ENCODE results near the gene RNF208. TPM values are rescaled to one million over a fixed set of nuclear protein-coding genes. Genes with fewer than 3 reads are reported as not detected.

The RNF208 gene
- total RNA-seq, 2 experiments from 2014 or later, result 8.0 to 10.4 TPM

- ChIA-PET POLR2A (interaction anchor here (0.6 to 7.6 kb wide), 6 partner anchors 10 to 109 kb away, joined by 3 to 113 read pairs (median 4); partner anchors contain the start of genes NELFB and STPG3), CTCF (interaction anchor here (0.7 to 2.9 kb wide), 11 partner anchors 11 to 447 kb away, joined by 3 to 58 read pairs (median 11); partner anchors contain the start of genes CYSRT1, NELFB, RNF208 and RNF224)
- intact Hi-C loops (cut with micrococcal nuclease), result no loop called here
- ATAC-seq (no peak), DNase-seq (no peak)
- TF ChIP-seq, protein P1, sequence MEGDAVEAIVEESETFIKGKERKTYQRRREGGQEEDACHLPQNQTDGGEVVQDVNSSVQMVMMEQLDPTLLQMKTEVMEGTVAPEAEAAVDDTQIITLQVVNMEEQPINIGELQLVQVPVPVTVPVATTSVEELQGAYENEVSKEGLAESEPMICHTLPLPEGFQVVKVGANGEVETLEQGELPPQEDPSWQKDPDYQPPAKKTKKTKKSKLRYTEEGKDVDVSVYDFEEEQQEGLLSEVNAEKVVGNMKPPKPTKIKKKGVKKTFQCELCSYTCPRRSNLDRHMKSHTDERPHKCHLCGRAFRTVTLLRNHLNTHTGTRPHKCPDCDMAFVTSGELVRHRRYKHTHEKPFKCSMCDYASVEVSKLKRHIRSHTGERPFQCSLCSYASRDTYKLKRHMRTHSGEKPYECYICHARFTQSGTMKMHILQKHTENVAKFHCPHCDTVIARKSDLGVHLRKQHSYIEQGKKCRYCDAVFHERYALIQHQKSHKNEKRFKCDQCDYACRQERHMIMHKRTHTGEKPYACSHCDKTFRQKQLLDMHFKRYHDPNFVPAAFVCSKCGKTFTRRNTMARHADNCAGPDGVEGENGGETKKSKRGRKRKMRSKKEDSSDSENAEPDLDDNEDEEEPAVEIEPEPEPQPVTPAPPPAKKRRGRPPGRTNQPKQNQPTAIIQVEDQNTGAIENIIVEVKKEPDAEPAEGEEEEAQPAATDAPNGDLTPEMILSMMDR (IDR thresholded peaks at IDR 0.05), result no peak
- Mint-ChIP-seq H3K36me3 (ENCODE audit: low read depth) (peaks cover 18% of the 10 kb centered on the region), H3K27ac (no peak overlapping the region), H3K9me3 (no peaks in the 10 kb centered on the region), H3K27me3 (peaks cover 8% of the 10 kb centered on the region), H3K4me1 (ENCODE audit: low read depth) (peaks cover 25% of the 10 kb centered on the region), H3K4me3 (no peak overlapping the region)
These were observed 16.0 kb upstream of the RNF208 start for GRCh38 chr9:137237759-137238726.

GRCh38 chr9:137236936-137237421 lies 14.9 kb upstream of the RNF208 start:
- ChIA-PET POLR2A (interaction anchor here (0.6 to 1.8 kb wide), 6 partner anchors 13 to 124 kb away, joined by 3 to 5 read pairs (median 3); partner anchors contain the start of gene TPRN), CTCF (interaction anchor here (0.6 to 2.9 kb wide), 49 partner anchors 8 to 446 kb away, joined by 3 to 58 read pairs (median 4); partner anchors contain the start of genes CYSRT1, DPP7, MAN1B1 and NDOR1)
- Mint-ChIP-seq H3K27me3 (peaks cover 8% of the 10 kb centered on the region), H3K9me3 (no peaks in the 10 kb centered on the region), H3K36me3 (ENCODE audit: low read depth) (peaks cover 7% of the 10 kb centered on the region), H3K4me1 (ENCODE audit: low read depth) (peaks cover 15% of the 10 kb centered on the region), H3K4me3 (no peak overlapping the region), H3K27ac (no peak overlapping the region)
- ATAC-seq (no peak), DNase-seq (no peak)
- TF ChIP-seq, protein P1 (IDR thresholded peaks at IDR 0.05), result no peak
- intact Hi-C loops (cut with micrococcal nuclease), result no loop called here

DNA sequence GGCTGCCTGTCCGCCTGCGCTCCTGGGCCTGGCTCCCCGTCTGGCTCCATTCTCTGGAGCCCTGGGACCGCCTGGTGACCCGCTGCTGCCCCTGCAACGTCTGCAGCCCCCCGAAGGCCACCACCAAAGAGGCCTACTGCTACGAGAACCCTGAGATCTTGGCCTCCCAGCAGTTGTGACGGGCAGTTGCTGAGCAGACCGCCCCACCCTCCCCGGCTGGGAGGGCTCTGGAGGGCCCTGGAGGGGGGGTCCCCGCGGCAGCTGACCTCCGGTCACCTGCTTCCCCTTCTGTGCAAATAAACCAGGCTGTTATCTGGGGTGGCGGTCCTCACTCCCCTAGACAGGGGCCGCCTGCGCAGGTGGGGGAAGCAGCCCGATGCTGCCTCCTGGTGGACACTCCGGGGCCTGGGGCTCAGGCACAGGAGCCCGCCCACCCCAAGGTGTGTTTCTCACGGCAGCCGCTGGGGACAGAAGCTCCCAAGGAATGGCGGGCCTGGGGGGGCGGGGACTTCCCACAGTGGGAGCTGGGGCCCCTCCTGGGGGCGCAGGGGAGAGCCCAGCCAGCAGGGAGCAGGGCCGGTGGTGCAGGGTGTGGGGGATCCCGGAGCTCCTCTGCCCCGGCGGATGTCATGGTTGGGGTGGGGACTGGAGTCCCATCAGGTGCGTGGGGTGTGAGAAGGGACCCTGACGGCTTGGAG lies 14.3 kb upstream of the RNF208 start:
- intact Hi-C loops (cut with micrococcal nuclease), result no loop called here
- ChIA-PET POLR2A (interaction anchor here (0.5 to 1.8 kb wide), 8 partner anchors 10 to 123 kb away, joined by 3 to 5 read pairs (median 3); partner anchors contain the start of gene TPRN), CTCF (interaction anchor here (0.6 to 2.9 kb wide), 49 partner anchors 9 to 446 kb away, joined by 3 to 58 read pairs (median 4); partner anchors contain the start of genes CYSRT1, DPP7, MAN1B1 and NDOR1)
- peaks cover 15% of the 10 kb centered on the region for H3K4me1 Mint-ChIP-seq (ENCODE audit: low read depth)
- TF ChIP-seq, protein P1 (IDR thresholded peaks at IDR 0.05), result peak; percentile 100
- peaks cover 10% of the 10 kb centered on the region for H3K27me3 Mint-ChIP-seq
- ATAC-seq (peak; percentile 46), DNase-seq (peak; percentile 96)
- no peak overlapping the region for H3K27ac Mint-ChIP-seq
- no peak overlapping the region for H3K4me3 Mint-ChIP-seq
- H3K36me3 Mint-ChIP-seq (ENCODE audit: low read depth), result peaks cover 5% of the 10 kb centered on the region
- no peaks in the 10 kb centered on the region for H3K9me3 Mint-ChIP-seq

- Mint-ChIP-seq H3K9me3 (no peaks in the 10 kb centered on the region), H3K36me3 (ENCODE audit: low read depth) (peaks cover 3% of the 10 kb centered on the region), H3K4me3 (no peak overlapping the region), H3K27me3 (peaks cover 10% of the 10 kb centered on the region), H3K27ac (no peak overlapping the region), H3K4me1 (ENCODE audit: low read depth) (peaks cover 13% of the 10 kb centered on the region)
- ATAC-seq (no peak), DNase-seq (no peak)
- CTCF ChIA-PET, result interaction anchor here (1.1 to 2.9 kb wide), 19 partner anchors 9 to 287 kb away, joined by 3 to 58 read pairs (median 7); partner anchors contain the start of genes CYSRT1, DPP7, NELFB and RNF208
- intact Hi-C loops (cut with micrococcal nuclease), result no loop called here
- POLR2A ChIA-PET, result interaction anchor here (1.0 to 1.6 kb wide), 2 partner anchors 10 to 35 kb away, joined by 3 to 4 read pairs; partner anchors contain the start of gene TPRN
- TF ChIP-seq, protein P1 (IDR thresholded peaks at IDR 0.05), result no peak
These were observed 13.6 kb upstream of the RNF208 start for GRCh38 chr9:137235424-137236237.
